Measurements from ENCODE around the gene RALGPS2. TPM values are rescaled to one million over a fixed set of nuclear protein-coding genes. Genes with fewer than 3 reads are reported as not detected.

RALGPS2 gene
- total RNA-seq, 1 experiment from 2014 or later, result 6.6 TPM

DNA sequence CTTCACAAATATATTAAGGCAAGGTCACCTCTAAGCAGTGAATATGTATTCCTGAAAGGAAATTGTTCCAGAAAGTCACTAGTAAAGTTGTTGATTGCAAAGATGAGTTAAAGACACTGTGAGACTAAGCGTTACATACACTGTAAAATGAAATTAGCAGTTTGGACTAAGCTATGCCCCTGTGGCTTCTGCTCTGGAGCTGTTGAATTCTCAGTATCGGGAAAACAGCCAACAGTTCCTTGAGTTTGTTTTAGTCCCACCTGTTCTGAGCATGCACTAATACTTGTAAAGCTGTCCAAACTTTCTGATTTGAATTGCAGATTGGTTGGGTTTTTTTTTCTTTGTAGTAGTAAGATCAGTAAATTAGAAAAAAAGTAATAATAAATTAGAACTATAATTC, 124.9 kb downstream of the RALGPS2 start:
- no peak for DNase-seq (ENCODE audit: extremely low read depth, low read depth)

DNA sequence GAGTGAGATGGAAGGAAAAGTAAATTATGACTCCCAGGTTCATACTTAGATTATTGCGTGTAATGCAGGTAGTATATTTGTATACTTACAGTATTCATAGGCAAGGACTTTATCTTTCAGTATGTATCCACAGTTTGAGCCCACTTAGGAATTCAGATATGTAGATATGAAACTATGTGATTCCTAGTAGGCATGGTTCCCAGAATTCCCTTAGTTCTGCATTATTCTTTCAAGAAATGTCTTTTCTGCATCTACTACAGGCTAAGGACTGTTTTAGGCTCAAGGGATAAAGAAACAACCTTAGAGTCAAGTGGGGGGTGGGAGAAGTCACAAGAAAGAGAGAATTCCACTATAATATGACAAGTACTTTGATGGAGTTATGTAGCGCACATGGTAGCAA, 132.1 kb downstream of the RALGPS2 start:
- DNase-seq (ENCODE audit: extremely low read depth, low read depth), result no peak

DNA sequence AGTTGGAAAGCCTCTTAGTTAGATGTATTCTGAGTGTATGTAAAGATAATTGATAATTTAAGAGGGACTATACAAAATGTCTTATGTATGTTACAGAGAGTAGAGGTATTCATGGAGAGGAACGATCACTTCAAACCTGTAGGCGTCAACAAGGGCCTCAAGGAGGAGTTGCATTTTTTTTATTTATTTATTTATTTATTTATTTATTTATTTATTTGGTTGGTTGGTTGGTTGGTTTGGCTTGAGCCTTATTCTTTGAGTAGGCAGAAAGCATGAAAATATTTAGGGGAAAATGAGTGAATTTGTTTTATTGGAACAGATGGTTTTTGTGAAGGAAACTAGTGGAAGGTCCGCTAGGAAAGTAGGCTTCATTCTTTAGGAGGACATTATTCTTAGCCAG, 137.4 kb downstream of the RALGPS2 start:
- no peak for DNase-seq (ENCODE audit: extremely low read depth, low read depth)

DNA sequence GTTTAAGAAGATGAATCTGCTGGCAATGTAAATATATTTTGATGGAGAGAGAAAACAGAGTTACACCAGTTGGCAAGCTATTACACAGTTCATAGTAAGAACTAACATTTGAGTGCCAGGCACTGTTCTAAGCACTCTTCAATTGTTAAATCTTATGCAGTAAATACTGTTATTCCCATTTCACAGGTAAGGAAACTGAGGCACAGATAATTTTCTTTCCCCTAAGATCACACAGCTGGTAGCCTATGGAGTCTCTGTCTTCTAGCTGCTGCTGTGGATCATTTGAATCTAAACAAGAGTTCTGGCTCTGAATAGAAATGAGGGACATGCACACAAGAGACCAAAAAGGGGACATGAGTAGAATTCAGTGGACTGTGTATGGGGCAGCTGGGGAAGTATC, 137.8 kb downstream of the RALGPS2 start:
- DNase-seq (ENCODE audit: extremely low read depth, low read depth), result no peak

DNA sequence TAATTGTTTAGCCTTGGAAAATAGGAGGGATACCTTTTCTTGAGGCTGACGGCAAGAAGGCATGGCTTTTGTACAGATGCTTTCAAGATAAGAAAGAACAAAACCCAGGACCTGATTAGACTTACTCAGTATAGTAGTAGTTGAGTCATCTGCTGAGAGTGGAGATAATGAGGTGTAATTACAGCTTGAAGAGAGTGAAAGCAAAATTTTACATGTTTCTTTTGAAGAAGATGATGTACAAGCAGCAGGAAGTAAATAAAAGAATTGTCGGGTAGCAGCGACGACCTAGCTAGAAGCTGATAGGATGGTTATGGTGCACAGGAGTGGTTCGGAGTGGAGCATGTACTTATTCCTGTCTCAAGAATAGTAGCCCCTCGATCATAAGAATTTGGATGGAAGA, 139.3 kb downstream of the RALGPS2 start:
- no peak for DNase-seq (ENCODE audit: extremely low read depth, low read depth)

DNA sequence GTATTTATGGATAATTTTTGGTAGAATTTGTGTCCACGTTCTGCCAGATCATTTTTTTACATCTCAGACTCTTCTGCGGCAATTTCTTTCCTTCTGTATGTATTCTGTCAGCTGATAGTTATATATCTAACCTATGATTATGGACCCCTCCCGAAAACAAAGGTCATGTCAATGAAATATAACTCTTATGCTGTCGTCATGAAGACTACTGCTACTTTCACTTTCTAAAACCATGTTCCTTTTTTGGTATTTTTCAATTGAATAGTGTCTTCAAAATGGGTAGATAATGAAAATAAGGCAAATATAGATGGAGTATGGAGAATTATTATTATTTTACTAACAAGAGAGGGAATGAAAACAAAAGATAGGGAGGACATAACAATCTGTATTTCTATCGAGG, 142.6 kb downstream of the RALGPS2 start:
- DNase-seq (ENCODE audit: extremely low read depth, low read depth), result peak; percentile 16

DNA sequence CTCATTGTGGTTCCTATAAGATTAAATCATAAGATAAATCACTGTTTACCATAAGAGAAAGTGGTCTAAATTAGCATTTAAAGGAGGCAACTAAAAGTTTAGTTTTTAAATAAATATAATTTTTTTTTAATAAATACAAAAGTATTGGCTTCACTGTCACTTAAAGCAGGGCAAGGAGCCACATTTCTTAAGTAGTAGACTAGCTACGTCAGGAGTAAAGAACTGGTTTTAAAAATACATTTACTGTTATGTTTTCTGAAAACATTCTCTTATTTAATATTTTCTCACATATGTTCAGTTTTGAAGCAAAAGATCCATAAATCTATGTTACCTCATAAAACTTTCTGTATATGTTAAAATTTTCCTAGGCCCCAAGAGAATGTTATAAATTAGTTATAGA, 143.7 kb downstream of the RALGPS2 start:
- no peak for DNase-seq (ENCODE audit: extremely low read depth, low read depth)

DNA sequence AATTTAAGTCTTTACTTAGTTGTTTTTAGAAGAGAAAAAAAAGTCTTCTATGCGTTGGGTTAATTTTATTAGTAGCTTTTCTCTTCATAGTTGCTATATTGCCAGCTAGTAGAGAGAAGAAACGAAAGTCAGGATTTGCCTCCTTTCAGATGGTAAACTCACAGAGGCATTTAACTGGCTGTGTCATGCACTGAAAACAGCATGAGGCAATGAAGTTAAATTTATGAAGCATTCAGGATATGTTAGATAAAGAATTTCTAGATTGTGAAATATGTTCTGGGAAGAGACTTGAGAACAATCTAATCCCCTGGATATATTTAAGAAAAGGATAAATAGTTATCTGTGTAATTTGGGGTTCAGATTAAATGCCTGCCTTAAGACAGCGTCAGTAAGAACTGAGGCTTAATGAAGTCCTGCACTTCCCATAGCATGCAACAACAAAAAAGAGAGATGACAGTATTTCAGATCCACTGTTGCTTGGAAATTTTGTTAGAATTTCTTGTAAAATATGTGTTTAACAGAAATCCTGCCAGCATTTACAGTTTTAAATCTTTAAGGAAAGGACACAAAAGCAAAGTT, 144.2 kb downstream of the RALGPS2 start:
- DNase-seq (ENCODE audit: extremely low read depth, low read depth), result no peak

DNA sequence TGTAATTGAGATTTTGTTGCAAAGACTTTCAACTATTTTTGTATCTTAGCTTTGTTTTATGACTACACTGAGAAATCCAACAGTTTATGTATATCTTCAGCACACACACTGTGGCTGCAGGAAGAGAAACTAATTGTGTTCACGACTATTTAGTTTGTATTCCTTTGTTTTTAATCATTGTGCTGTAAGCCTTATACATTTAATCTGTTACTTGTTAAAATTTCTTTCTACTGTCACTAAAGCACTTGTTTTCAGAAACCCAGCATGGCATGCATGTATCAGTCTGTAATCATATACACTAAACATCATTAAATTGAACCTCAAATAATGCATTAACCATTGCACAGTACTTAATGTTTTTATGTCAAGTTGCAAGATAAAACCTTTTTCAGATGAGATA, 145.2 kb downstream of the RALGPS2 start:
- DNase-seq (ENCODE audit: extremely low read depth, low read depth), result no peak

DNA sequence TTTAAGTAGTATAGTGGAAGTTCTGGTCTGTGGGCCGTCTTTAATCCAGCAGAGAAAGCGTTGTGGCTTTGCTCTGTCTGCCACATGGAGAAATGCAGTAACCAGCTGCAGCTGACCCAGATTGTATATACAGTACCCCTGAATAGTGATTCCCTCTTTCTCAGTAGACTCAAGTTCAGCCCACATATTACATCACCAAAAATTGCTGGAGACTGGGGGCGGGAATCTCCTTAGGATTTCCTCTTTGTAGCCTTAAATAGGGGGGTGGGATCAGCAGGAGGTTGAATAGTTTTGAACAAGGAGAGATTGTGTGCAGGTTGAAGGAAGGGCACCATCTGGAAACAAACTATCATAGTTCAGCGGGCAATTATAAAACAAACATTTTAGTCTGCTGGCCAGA, 145.9 kb downstream of the RALGPS2 start, which contains the start of gene ANGPTL1:
TSS of gene ANGPTL1 (minus strand) at position 134 of the 400 bp plus-strand sequence. CDS start 5,301 bp downstream, outside the sequence.
- no peak for DNase-seq (ENCODE audit: extremely low read depth, low read depth)

DNA sequence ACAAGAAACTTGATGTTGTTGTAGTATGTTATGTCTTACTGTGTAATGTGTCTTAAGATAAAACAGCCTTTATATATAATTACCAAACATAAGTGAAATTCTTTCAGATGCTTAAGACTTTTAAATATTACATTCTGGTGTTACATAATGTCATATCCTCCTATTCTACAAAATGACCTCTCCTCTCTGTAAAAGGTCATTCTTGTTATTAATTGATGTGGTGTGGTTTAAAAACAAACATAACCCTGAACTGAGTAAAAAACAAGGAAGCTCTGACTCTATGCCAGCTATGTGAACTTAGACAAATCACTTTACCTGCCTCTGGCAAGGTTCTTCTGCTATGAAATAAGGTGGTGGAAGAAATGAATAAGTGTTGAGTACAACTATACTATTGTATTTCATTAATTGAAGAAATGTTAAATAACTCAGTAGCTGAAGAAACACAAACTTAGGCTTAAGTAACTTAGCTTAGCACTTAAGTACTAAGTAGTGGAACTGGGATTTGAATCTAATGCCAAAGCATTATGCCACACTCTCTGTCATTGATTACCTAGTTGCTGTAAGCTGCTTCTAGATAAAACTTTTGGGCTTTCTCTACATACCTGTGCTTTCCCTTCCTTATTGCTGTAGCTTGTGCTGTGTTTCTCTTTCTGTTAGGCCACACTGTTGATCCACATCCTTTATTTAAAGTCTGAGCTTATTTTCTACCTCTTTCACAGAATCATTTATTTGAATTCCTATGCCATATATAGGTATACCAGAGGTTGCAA, 146.7 kb downstream of the RALGPS2 start:
- no peak for DNase-seq (ENCODE audit: extremely low read depth, low read depth)

DNA sequence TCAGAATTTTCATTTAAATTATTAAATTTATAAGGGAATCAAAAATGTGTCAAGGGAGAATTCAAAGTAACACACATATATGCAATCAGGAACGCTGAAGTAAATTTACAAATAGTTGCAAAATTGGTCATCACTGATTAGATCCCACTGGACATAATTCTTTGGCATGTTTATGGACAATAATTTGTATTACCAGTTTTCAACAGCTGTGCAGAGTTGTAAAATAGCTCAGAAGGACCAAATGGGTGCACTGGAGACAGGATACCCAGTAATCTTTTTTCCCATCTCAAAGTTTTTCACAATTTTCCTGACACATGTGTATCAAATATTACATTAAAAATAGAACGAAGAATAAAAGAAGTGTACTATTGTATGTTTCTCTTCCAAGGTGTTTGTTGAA, 149.9 kb downstream of the RALGPS2 start:
- no peak for DNase-seq (ENCODE audit: extremely low read depth, low read depth)

DNA sequence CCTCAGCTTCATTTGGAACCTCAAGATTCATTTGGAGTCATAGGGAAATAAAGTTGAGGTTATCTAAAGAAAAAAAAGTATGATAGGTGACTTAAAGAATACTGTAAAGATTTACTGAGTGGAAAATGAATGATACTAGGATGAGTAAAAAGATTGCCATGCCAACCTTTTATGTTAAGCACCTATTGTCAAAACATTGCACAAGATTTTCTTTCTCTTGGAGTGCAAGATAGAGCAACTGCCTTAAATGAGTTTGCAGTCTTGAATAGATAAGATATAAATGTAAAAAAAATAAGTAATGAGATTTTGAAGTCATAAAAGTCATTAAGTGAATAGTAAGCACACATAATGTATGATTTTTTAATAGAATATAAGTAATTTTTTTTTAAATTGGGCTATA, 150.9 kb downstream of the RALGPS2 start:
- DNase-seq (ENCODE audit: extremely low read depth, low read depth), result no peak

DNA sequence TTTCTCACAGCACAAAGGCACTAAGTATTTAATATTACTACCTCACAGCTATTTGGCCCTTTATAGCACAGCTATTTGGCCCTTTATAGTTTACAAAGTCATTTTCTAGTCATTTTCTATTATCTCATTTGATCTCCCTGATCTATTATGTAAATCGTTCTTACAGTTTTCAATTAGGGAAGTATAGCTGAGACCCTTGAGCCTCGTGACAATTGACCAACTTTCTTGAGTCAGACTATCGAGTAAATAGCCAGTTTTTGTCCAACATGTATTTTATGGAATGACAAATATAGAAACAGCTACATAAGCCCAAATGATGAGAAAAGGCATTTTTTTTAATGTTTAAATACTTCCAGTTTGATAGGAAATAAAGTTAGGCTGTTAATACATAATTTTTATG, 152.9 kb downstream of the RALGPS2 start:
- DNase-seq (ENCODE audit: extremely low read depth, low read depth), result no peak

DNA sequence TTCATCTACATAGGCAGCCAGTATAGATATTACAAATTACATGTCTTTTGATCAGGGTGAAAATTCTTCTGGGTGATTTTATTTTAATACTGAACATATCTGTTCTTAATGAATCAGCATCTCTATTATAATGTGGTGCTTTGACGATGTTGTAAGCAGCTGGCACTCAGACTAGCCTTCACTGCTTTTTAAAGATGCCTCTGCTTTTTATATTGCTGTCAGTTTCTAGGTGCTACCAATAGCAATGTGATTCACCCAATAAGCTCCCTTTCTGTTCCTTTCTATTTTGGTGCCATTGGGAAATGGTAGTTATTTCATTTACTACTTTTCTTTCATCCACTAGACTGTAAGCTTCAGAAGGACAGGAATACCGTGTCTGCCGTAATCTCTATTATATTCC, 156.9 kb downstream of the RALGPS2 start:
- no peak for DNase-seq (ENCODE audit: extremely low read depth, low read depth)

DNA sequence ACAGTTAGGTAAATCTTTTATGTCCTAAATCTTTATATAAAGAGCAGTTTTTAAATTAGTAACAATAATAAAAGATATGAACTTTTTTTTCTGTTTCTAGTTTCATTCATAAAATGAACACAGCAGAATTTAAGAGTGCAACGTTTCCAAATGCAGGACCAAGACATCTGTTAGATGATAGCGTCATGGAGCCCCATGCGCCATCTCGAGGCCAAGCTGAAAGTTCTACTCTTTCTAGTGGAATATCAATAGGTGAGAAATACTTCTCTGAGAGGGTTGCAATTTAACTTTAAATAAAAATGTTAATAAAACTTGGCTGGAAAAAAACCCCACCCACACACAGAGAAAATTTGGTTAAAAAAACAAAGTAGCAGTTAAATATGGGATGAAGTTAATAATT, 160.8 kb downstream of the RALGPS2 start:
- DNase-seq (ENCODE audit: extremely low read depth, low read depth), result no peak

DNA sequence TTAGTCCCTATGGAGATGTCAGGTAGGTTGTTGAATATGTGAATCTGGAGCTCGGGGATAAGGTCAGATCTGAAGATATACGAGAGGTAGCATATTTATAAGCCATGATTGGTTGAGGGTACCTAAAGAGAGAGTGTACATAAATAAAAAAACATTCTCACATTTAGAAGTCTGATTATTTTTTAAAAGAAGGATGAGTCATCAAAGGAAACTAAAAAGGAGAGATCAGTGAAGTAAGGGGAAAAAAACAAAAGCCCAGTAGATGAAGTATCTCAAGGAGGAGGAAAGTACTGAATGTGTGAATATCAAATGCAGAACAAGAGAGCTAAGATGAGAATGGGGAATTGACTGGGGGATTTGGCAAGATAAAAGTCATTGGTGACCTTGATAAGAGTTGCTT, 161.5 kb downstream of the RALGPS2 start:
- no peak for DNase-seq (ENCODE audit: extremely low read depth, low read depth)

DNA sequence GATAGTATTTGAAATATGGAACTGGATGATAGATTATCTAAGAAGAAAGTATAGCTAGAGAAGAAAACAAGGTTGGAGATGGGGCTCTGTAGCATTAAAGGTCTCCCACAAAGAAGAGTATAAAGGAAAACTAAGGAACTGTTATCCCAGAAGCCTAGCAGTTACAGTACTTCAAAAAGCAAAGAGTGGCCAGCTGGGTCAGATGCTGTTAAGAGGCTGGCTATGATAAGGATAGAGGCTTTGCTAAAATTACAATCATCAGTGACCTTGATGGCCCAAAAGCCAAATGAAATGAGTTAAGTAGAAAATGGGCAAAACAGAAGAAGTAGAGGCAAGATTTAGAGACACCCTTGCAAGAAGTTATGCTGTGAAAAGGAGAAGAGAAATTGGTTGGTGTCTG, 170.9 kb downstream of the RALGPS2 start:
- no peak for DNase-seq (ENCODE audit: extremely low read depth, low read depth)

DNA sequence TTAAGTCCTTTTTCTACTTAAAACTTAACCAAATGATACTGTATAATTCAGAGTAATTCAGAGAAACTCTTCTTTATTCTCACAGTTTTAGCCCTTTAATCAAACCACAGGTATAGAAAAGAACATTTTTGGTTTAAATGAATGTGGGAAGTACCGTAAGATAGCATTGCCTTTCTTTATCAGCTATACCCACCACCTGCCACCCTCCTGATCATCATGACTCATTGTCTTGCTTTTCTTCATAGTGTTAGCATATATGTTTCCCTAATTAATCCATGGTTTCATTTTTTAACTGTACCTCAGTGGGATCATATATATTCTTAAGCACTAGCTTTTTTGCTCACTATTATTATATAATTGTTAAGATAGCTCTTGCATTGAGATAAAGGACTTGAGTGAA, 173.4 kb downstream of the RALGPS2 start:
- DNase-seq (ENCODE audit: extremely low read depth, low read depth), result no peak

DNA sequence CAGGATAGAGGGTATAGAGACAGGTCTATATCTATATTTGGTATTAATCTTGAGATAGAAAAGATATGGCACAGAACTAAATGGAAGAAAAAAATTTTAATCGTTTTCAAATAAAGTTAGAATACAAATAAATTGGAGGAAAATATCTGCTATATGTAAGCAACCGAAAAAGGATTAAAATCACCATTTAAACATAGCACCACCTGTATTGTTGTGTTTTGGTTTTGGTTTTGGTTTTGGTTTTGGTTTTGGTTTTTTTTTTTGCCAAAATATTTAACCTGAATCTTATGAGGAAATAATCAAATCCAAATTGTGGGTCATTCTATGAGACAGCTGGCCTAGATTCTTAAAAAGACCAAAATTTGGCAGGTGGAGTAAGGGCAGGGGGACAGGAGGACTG, 174.4 kb downstream of the RALGPS2 start:
- DNase-seq (ENCODE audit: extremely low read depth, low read depth), result no peak

DNA sequence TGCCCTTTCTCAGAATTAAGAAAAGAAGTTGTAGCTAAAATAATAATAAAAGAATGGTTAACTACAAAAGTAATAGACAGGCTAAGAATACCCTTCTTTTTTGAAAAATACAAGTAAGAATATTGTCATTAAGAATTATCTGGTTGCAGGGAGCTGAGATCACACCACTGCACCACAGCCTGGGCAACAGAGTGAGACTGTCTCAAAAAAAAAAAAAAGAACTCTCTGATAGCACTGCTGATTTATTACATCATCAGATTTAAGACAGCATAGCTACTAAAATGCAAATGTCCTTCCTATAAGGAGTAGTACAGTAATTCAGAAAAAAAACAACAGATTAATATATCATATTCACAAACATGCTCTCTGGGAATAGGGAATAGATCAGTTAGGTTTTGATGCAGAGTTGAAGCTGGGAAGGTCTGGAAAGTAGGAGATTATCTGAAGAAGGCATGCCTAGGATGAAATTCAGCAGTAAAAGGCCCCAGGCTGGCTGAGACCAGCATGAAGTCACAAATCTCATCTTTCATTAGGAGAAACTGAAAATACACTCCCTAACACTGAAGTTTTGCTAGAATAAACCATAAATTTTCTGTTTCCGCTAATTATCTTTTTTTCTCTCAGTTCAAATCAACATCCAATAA, 176.6 kb downstream of the RALGPS2 start:
- DNase-seq (ENCODE audit: extremely low read depth, low read depth), result no peak

DNA sequence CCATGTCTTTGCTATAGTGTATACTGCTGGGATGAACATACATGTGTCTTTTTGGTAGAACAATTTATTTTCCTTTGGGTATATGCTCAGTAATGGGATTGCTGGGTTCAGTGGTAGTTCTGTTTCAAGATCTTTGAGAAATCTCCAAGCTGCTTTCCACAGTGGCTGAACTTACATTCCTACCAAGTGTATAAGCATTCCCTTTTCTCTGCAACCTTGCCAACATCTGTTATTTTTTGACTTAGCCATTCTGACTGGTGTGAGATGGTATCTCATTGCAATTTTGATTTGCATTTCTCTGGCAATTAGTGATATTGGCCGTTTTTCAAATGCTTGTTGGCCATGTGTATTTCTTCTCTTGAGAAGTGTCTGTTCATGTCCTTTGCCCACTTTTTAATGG, 183.3 kb downstream of the RALGPS2 start:
- DNase-seq (ENCODE audit: extremely low read depth, low read depth), result no peak
